Hepatocyte (in vitro differentiated cells): ENCODE measurements around the gene ETF1.

Experiments
- CTCF ChIP-seq: fragments of 200-600 bp; sonication (generic); IDR thresholded peaks from 2 replicates; pipeline ENCODE4 v1.5.1; 2016; ENCODE audit warnings: antibody characterized with exemption, mild to moderate bottlenecking; ENCODE audit not compliant: poor library complexity
- EZH2 ChIP-seq: fragments of 200-600 bp; sonication (generic); IDR thresholded peaks from 2 replicates; pipeline ENCODE4 v1.6.1; 2016; ENCODE audit warnings: antibody characterized with exemption, mild to moderate bottlenecking, borderline replicate concordance

- no peak for TF ChIP-seq CTCF
- TF ChIP-seq EZH2 = no peak
Measured at GRCh38 chr5:138528744-138529469, 14.1 kb downstream of the ETF1 start.
